ENCODE data around the gene APOBEC3A.

Gene APOBEC3A

GRCh38 chr22:38946771-38947170, 10.6 kb upstream of the APOBEC3A start:
- Histone ChIP-seq H3K4me2 (peak overlapping the region in 3 of 11 experiments; percentile 24 to 39 (median 34); a peak in 4 of 22 replicates), H3K36me3 (no peaks in the 10 kb centered on the region), H3K27ac (no peak overlapping the region), H3K27me3 (no peaks in the 10 kb centered on the region), H3K9me3 (replicated peaks in 1 of 11) (0 out of 22 replicates have a peak, but pooled peaks cover 0 to 4% (median 0%) of the 10 kb centered on the region in 11 experiments), H3K9ac (no peak overlapping the region), H4K20me1 (no peaks in the 10 kb centered on the region), H3K4me3 (no peak overlapping the region), H3K4me1 (peaks cover 35 to 84% (median 46%) of the 10 kb centered on the region in 10 experiments)
- TF ChIP-seq Cebpa-rat (IDR thresholded peaks at IDR 0.05): no peak

GRCh38 chr22:38947321-38948140, 9.9 kb upstream of the APOBEC3A start:
- Histone ChIP-seq H3K36me3 (no peaks in the 10 kb centered on the region), H3K4me1 (peaks cover 29 to 84% (median 46%) of the 10 kb centered on the region in 10 experiments), H3K9me3 (replicated peaks in 1 of 11) (0 out of 22 replicates have a peak, but pooled peaks cover 0 to 4% (median 0%) of the 10 kb centered on the region in 11 experiments), H3K27ac (no peak overlapping the region), H3K27me3 (no peaks in the 10 kb centered on the region), H3K4me3 (no peak overlapping the region), H3K9ac (no peak overlapping the region), H4K20me1 (no peaks in the 10 kb centered on the region), H3K4me2 (peak overlapping the region in 3 of 11 experiments; percentile 24 to 39 (median 34); a peak in 4 of 22 replicates)
- TF ChIP-seq Cebpa-rat (IDR thresholded peaks at IDR 0.05): no peak

GRCh38 chr22:38948181-38948940, 9.0 kb upstream of the APOBEC3A start:
- no peaks in the 10 kb centered on the region for H3K36me3 ChIP-seq
- no peak for TF ChIP-seq Cebpa-rat (IDR thresholded peaks at IDR 0.05)
- H3K27ac ChIP-seq: no peak overlapping the region
- H3K27me3 ChIP-seq: no peaks in the 10 kb centered on the region
- no peaks in the 10 kb centered on the region for H4K20me1 ChIP-seq
- H3K9ac ChIP-seq: no peak overlapping the region
- H3K4me3 ChIP-seq: no peak overlapping the region
- H3K4me1 ChIP-seq: peaks cover 24 to 84% (median 46%) of the 10 kb centered on the region in 10 experiments
- H3K4me2 ChIP-seq: no peak overlapping the region; a peak in 1 of 22 replicates
- no peaks in the 10 kb centered on the region for H3K9me3 ChIP-seq (replicated peaks in 1 of 11)

GRCh38 chr22:38949889-38950405, 7.5 kb upstream of the APOBEC3A start:
- Histone ChIP-seq H3K27me3 (no peaks in the 10 kb centered on the region), H4K20me1 (no peaks in the 10 kb centered on the region), H3K4me3 (no peak overlapping the region), H3K4me1 (peaks cover 10 to 83% (median 41%) of the 10 kb centered on the region in 10 experiments), H3K9ac (no peak overlapping the region), H3K4me2 (peak overlapping the region in 4 of 11 experiments; percentile 78 to 91 (median 84); a peak in 5 of 22 replicates), H3K9me3 (replicated peaks in 1 of 11) (no peaks in the 10 kb centered on the region), H3K27ac (peak overlapping the region in 1 of 11 experiments; percentile 82; a peak in 1 of 22 replicates), H3K36me3 (no peaks in the 10 kb centered on the region)
- TF ChIP-seq Cebpa-rat (IDR thresholded peaks at IDR 0.05): no peak

GRCh38 chr22:38950527-38951295, 6.7 kb upstream of the APOBEC3A start:
- H3K9ac ChIP-seq: no peak overlapping the region; a peak in 1 of 22 replicates
- H3K36me3 ChIP-seq: no peaks in the 10 kb centered on the region
- H3K27ac ChIP-seq: peak overlapping the region in 2 of 11 experiments; percentile 80 to 82; a peak in 5 of 22 replicates
- peaks cover 10 to 83% (median 47%) of the 10 kb centered on the region in 10 experiments for H3K4me1 ChIP-seq
- H4K20me1 ChIP-seq: no peaks in the 10 kb centered on the region
- H3K9me3 ChIP-seq (replicated peaks in 1 of 11): no peaks in the 10 kb centered on the region
- H3K4me3 ChIP-seq: no peak overlapping the region
- H3K27me3 ChIP-seq: no peaks in the 10 kb centered on the region
- peak overlapping the region; percentile 4 to 91 (median 42); a peak in 17 of 22 replicates for H3K4me2 ChIP-seq
- TF ChIP-seq Cebpa-rat (IDR thresholded peaks at IDR 0.05): no peak

GRCh38 chr22:38951734-38952133, 5.7 kb upstream of the APOBEC3A start:
- peak overlapping the region in 7 of 11 experiments; percentile 23 to 91 (median 78); a peak in 13 of 22 replicates for H3K4me2 ChIP-seq
- H3K4me3 ChIP-seq: no peak overlapping the region
- H3K4me1 ChIP-seq: peaks cover 17 to 87% (median 53%) of the 10 kb centered on the region in 10 experiments
- peak overlapping the region in 2 of 11 experiments; percentile 61 to 64; a peak in 2 of 22 replicates for H3K9ac ChIP-seq
- H4K20me1 ChIP-seq: no peaks in the 10 kb centered on the region
- no peaks in the 10 kb centered on the region for H3K27me3 ChIP-seq
- H3K27ac ChIP-seq: peak overlapping the region in 4 of 11 experiments; percentile 22 to 82 (median 75); a peak in 6 of 22 replicates
- no peaks in the 10 kb centered on the region for H3K9me3 ChIP-seq (replicated peaks in 1 of 11)
- no peaks in the 10 kb centered on the region for H3K36me3 ChIP-seq
- peak in 1 of 11 experiments; percentile 77; a peak in 1 of 22 replicates for TF ChIP-seq Cebpa-rat (IDR thresholded peaks at IDR 0.05)

GRCh38 chr22:38952281-38952993, 5.0 kb upstream of the APOBEC3A start:
- Histone ChIP-seq H3K4me1 (peaks cover 24 to 87% (median 60%) of the 10 kb centered on the region in 10 experiments), H3K9me3 (replicated peaks in 1 of 11) (no peaks in the 10 kb centered on the region), H3K27ac (peak overlapping the region in 7 of 11 experiments; percentile 25 to 82 (median 56); a peak in 11 of 22 replicates), H4K20me1 (no peaks in the 10 kb centered on the region), H3K9ac (peak overlapping the region in 3 of 11 experiments; percentile 1 to 64 (median 61); a peak in 5 of 22 replicates), H3K27me3 (no peaks in the 10 kb centered on the region), H3K4me2 (peak overlapping the region in 8 of 11 experiments; percentile 23 to 91 (median 78); a peak in 15 of 22 replicates), H3K4me3 (no peak overlapping the region), H3K36me3 (no peaks in the 10 kb centered on the region)
- TF ChIP-seq Cebpa-rat (IDR thresholded peaks at IDR 0.05): no peak

Measured in BLaER1 treated with 17β-estradiol and CSF1 and Interleukin-3, amounts not matched to agents 10 nM and 100 nM (cell line).